DMS114 treated with DMSO at 0.1 percent for 48 hours (cell line): ENCODE results near the gene SOX30.

ENCODE experiments used
- DNase-seq: peaks from one replicate; lab custom pipeline; 2025; ENCODE audit not compliant: unreplicated experiment; lab: John Stamatoyannopoulos, UW

The SOX30 gene

GRCh38 chr5:157578079-157578780, 74.0 kb downstream of the SOX30 start:
- no peak for DNase-seq

- no peak for DNase-seq
Observed at GRCh38 chr5:157576678-157577077, 75.6 kb downstream of the SOX30 start.
